Fibroblast of lung (primary cell): ENCODE measurements around the gene ARMC9. TPM values are rescaled to one million over a fixed set of nuclear protein-coding genes. Genes with fewer than 3 reads are reported as not detected.
A peak's percentile ranks its signal among the peaks of the same experiment; 100 is the strongest.

ENCODE experiments used
- DNase-seq, 2 donors: peaks; one replicate each; pipeline versions ENCODE4 v3.0.0 to v3.0.0-alpha.2; 2010; ENCODE audit warnings: low read depth in 2 of 2
- H2AFZ ChIP-seq: 2 replicates; pipeline ENCODE4 v1.5.1; 2012; ENCODE audit warnings: low read length, control low read depth, inconsistent platforms
- H3K27ac ChIP-seq: 2 replicates; pipeline ENCODE4 v1.5.1; 2011; ENCODE audit warnings: low read length, control low read depth; ENCODE audit not compliant: insufficient read depth
- H3K27me3 ChIP-seq: 2 replicates; pipeline ENCODE4 v1.5.1; 2011; ENCODE audit warnings: mild to moderate bottlenecking, low read length; ENCODE audit not compliant: control insufficient read depth, insufficient read depth
- H3K36me3 ChIP-seq: 2 replicates; pipeline ENCODE4 v1.5.1; 2011; ENCODE audit warnings: low read length; ENCODE audit not compliant: control insufficient read depth, insufficient read depth
- H3K4me1 ChIP-seq: 2 replicates; pipeline ENCODE4 v1.5.1; 2011; ENCODE audit warnings: low read length; ENCODE audit not compliant: control insufficient read depth, insufficient read depth; ENCODE audit errors: extremely low read depth
- H3K4me2 ChIP-seq: 2 replicates; pipeline ENCODE4 v1.5.1; 2011; ENCODE audit warnings: low read length, control low read depth; ENCODE audit not compliant: insufficient read depth; ENCODE audit errors: extremely low read depth
- H3K4me3 ChIP-seq, 4 experiments: fragments of 200-600 bp in 1 of 4; sonication (generic) in 1 of 4; replicated peaks in 1 of 4; 2 replicates each; pipeline ENCODE4 v1.5.1; 2011 to 2016; ENCODE audit warnings: low read length in 4 of 4, low read depth in 3 of 4, mild to moderate bottlenecking in 3 of 4, control low read depth in 2 of 4, inconsistent platforms in 1 of 4, mixed read lengths in 1 of 4; ENCODE audit not compliant: insufficient read depth in 1 of 4; ENCODE audit errors: control extremely low read depth in 1 of 4
- H3K79me2 ChIP-seq: 2 replicates; pipeline ENCODE4 v1.5.1; 2012; ENCODE audit warnings: mild to moderate bottlenecking, low read length, inconsistent platforms; ENCODE audit not compliant: control insufficient read depth, insufficient read depth
- H3K9ac ChIP-seq: 2 replicates; pipeline ENCODE4 v1.5.1; 2011; ENCODE audit warnings: mild to moderate bottlenecking, low read length, control low read depth; ENCODE audit not compliant: insufficient read depth
- H3K9me3 ChIP-seq: 2 replicates; pipeline ENCODE4 v1.5.1; 2012; ENCODE audit warnings: low read depth, low read length; ENCODE audit not compliant: control insufficient read depth, insufficient read depth
- H4K20me1 ChIP-seq: 2 replicates; pipeline ENCODE4 v1.5.1; 2011; ENCODE audit warnings: low read length; ENCODE audit not compliant: control insufficient read depth, insufficient read depth; ENCODE audit errors: extremely low read depth
- CTCF ChIP-seq, 2 donors: IDR thresholded peaks in 1 of 2; conservative IDR thresholded peaks in 1 of 2; 1 replicate in 1 of 2; 2 replicates in 1 of 2; pipeline ENCODE4 v1.5.1; 2011 to 2012; ENCODE audit warnings: low read length in 2 of 2, control low read depth in 1 of 2, inconsistent platforms in 1 of 2, low read depth in 1 of 2, mild to moderate bottlenecking in 1 of 2
- EZH2 ChIP-seq: IDR thresholded peaks from 2 replicates; pipeline ENCODE4 v1.5.1; 2012; ENCODE audit warnings: low read length, control low read depth, mild to moderate bottlenecking; ENCODE audit errors: missing control alignments
- polyA minus RNA-seq: library from RNA; depleted of rRNA, polyadenylated mRNA; stranded (reverse); fragments of >200 nt; gene quantifications from 2 replicates; pipeline ENCODE4 v1.2.3, GENCODE V29; 2011; ENCODE audit warnings: low replicate concordance
- polyA plus RNA-seq, 2 donors: library from polyadenylated mRNA; depleted of rRNA in 1 of 2; stranded (reverse) in 1 of 2; unstranded in 1 of 2; fragments of >200 nt; gene quantifications; 2 replicates each; pipeline ENCODE4 v1.2.1, GENCODE V29; 2011 to 2012; ENCODE audit warnings: missing spikeins in 1 of 2
- total RNA-seq: library from RNA; depleted of rRNA; stranded (reverse); fragments of >200 nt; gene quantifications from 2 replicates; pipeline ENCODE4 v1.2.1, GENCODE V29; 2014

Gene ARMC9
- total RNA-seq (60.4 and 153 TPM in 2 replicates), polyA plus RNA-seq (68.4 and 114 TPM in 2 replicates), polyA minus RNA-seq (120 and 131 TPM in 2 replicates)
- polyA plus RNA-seq (2012) = 43.9 and 84.4 TPM in 2 replicates

GRCh38 chr2:231198291-231199173, at the start of gene ARMC9:
TSS of gene ARMC9 (plus strand) at chr2:231198631. CDS start at chr2:231206239, 7,608 bp downstream.
- no peak for TF ChIP-seq CTCF (conservative IDR thresholded peaks at IDR 0.05 in 1 of 2, IDR thresholded peaks at IDR 0.05 in 1 of 2; ENCODE audit: low read depth in 1 of 2, low read length in 2 of 2)
- TF ChIP-seq EZH2 = no peak
- DNase-seq = peak; percentile 47 to 62
- H3K27ac ChIP-seq = peak within 1 kb of the TSS; percentile 82
- no peaks in the 10 kb centered on the region for H3K9me3 ChIP-seq
- H3K79me2 ChIP-seq = peaks cover 28% of the 10 kb centered on the region
- no peaks in the 10 kb centered on the region for H4K20me1 ChIP-seq
- peaks cover 6% of the 10 kb centered on the region for H3K36me3 ChIP-seq
- H3K4me3 ChIP-seq = peak within 1 kb of the TSS; percentile 67 to 95 (median 92)
- H3K27me3 ChIP-seq = no peaks in the 10 kb centered on the region
- H3K4me1 ChIP-seq = peaks cover 8% of the 10 kb centered on the region
- H3K9ac ChIP-seq = peak within 1 kb of the TSS; percentile 73
- peak within 1 kb of the TSS; percentile 94 for H3K4me2 ChIP-seq
- peak within 1 kb of the TSS; percentile 100 for H2AFZ ChIP-seq

- no peaks in the 10 kb centered on the region for H4K20me1 ChIP-seq
- no peaks in the 10 kb centered on the region for H3K4me1 ChIP-seq
- peak; percentile 64 to 83 for DNase-seq
- H3K27me3 ChIP-seq = no peaks in the 10 kb centered on the region
- H3K4me2 ChIP-seq = no peak overlapping the region
- no peaks in the 10 kb centered on the region for H3K9me3 ChIP-seq
- no peak overlapping the region for H2AFZ ChIP-seq
- H3K4me3 ChIP-seq = no peak overlapping the region
- H3K27ac ChIP-seq = no peak overlapping the region
- no peak overlapping the region for H3K9ac ChIP-seq
- H3K36me3 ChIP-seq = no peaks in the 10 kb centered on the region
- no peaks in the 10 kb centered on the region for H3K79me2 ChIP-seq
- no peak for TF ChIP-seq EZH2
- no peak for TF ChIP-seq CTCF (conservative IDR thresholded peaks at IDR 0.05 in 1 of 2, IDR thresholded peaks at IDR 0.05 in 1 of 2; ENCODE audit: low read depth in 1 of 2, low read length in 2 of 2)
These were observed 45.5 kb upstream of the ARMC9 start for GRCh38 chr2:231152800-231153557.

GRCh38 chr2:231159306-231159705, 39.1 kb upstream of the ARMC9 start:
- Histone ChIP-seq H3K79me2 (no peaks in the 10 kb centered on the region), H4K20me1 (no peaks in the 10 kb centered on the region), H2AFZ (no peak overlapping the region), H3K27me3 (no peaks in the 10 kb centered on the region), H3K4me1 (peaks cover 28% of the 10 kb centered on the region), H3K27ac (peak overlapping the region; percentile 39), H3K4me2 (no peak overlapping the region), H3K9ac (no peak overlapping the region), H3K4me3 (no peak overlapping the region), H3K9me3 (no peaks in the 10 kb centered on the region), H3K36me3 (no peaks in the 10 kb centered on the region)
- peak in 1 of 2 donors; percentile 59 for DNase-seq
- TF ChIP-seq CTCF (conservative IDR thresholded peaks at IDR 0.05 in 1 of 2, IDR thresholded peaks at IDR 0.05 in 1 of 2; ENCODE audit: low read depth in 1 of 2, low read length in 2 of 2) (no peak), EZH2 (no peak)
